A549 treated with CORT108297 at 1 μM for 4 hours (cell line): ENCODE results near the gene NDUFA9. TPM values are rescaled to one million over a fixed set of nuclear protein-coding genes. Genes with fewer than 3 reads are reported as not detected.

ENCODE experiments used
- total RNA-seq: library from RNA; stranded (reverse); fragments of 200-300 nt; extraction: Qiagen RNA extraction; gene quantifications from 5 replicates; pipeline ENCODE4 v1.2.3, GENCODE V29; 2022

The NDUFA9 gene
- 112 to 125 TPM (median 116 TPM) in 5 replicates for total RNA-seq

DNA sequence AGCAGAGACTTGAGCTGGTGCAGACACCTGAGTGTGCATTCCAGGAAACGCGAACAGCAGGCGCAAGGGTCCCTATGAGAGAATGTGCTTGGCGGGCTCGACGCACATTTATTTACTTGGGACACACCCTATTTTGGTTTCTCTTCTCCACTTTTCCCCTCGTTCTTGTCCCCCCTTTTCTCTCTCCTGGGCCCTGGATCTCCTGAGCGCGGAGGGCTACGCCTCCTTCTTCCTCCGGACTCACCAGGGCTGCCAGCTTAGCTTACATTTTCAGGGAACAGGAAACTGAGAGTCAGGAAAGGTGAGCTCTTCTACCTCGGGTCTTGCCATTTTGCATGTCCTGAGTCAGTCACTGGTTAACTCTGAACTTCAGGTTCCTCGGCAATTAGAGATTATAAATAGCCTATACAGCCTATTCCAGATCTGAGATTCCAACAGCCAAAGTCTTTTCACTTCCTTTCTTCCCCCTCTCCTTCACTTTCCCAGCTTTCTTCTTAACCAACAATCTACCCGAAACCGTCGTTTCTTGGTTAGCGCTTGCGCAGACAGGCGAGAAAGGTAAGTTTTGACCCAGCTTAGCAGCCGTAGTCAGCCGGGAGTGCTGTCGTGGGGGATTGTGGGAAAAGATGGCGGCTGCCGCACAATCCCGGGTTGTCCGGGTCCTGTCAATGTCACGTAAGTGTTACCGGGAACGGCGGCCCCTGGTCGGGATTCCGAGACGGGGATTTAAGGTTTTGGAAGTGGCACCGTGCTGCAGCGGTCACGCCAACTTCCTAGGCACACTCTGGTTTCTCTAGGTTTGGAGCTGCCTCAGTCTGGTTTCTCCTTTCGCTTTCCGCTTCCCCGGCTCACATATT, at the start of gene NDUFA9, which contains the start of gene AKAP3:
Gene NDUFA9, plus strand, starts transcription at position 614 of the 857 bp plus-strand sequence. Its CDS starts 13 bp downstream, at position 627.
Gene AKAP3, minus strand, starts transcription at position 551 of the 857 bp plus-strand sequence. CDS start 10,855 bp downstream, outside the sequence.

Other genes starting within 250 kb of the NDUFA9 start
- not detected in 5 replicates for gene FGF6, start 203.3 kb upstream of the NDUFA9 start, total RNA-seq
- 16.1 to 26.9 TPM (median 18.7 TPM) in 5 replicates for gene RAD51AP1, start 110.2 kb upstream of the NDUFA9 start, total RNA-seq
- 40.3 to 47.4 TPM (median 46.8 TPM) in 5 replicates for gene DYRK4, start 86.9 kb upstream of the NDUFA9 start, total RNA-seq
- 0.07 to 0.36 TPM (median 0.18 TPM) in 5 replicates for gene AKAP3, start 63 bp upstream of the NDUFA9 start, total RNA-seq
- gene GALNT8, start 71.3 kb downstream of the NDUFA9 start, total RNA-seq, result not detected in 5 replicates